ENCODE results near the gene LOXHD1.

Gene LOXHD1

GRCh38 chr18:46542545-46542944 lies 114.5 kb downstream of the LOXHD1 start:
- no peaks in the 10 kb centered on the region for H3K36me3 ChIP-seq (ENCODE audit: control insufficient read depth in 2 of 2, insufficient read depth in 1 of 2, low read length in 2 of 2)
- ChIA-PET POLR2A (no interaction called here), CTCF (interaction anchor here (0.9 kb wide), 1 partner anchor 261 kb away, joined by 3 read pairs; no protein-coding TSS in a partner anchor)
- H3K27ac ChIP-seq (ENCODE audit: extremely low read depth, low read depth, low read length): no peak overlapping the region
- TF ChIP-seq RBAK (tag by site-specific recombination; IDR thresholded peaks at IDR 0.05) (no peak), REST (tag by site-specific recombination; IDR thresholded peaks at IDR 0.05) (peak; percentile 91)
- H3K9me3 ChIP-seq (ENCODE audit: control insufficient read depth, insufficient read depth, low read depth, low read length): no peaks in the 10 kb centered on the region
- H3K4me3 ChIP-seq (ENCODE audit: low read depth, low read length): no peak overlapping the region
- no peaks in the 10 kb centered on the region for H3K4me1 ChIP-seq (ENCODE audit: control insufficient read depth, insufficient read depth, low read length)

- ChIA-PET POLR2A (no interaction called here), CTCF (interaction anchor here (1.2 kb wide), 1 partner anchor 116 kb away, joined by 3 read pairs; no protein-coding TSS in a partner anchor)
- no peak overlapping the region for H3K27ac ChIP-seq (ENCODE audit: extremely low read depth, low read depth, low read length)
- H3K36me3 ChIP-seq (ENCODE audit: control insufficient read depth in 2 of 2, insufficient read depth in 1 of 2, low read length in 2 of 2): no peaks in the 10 kb centered on the region
- no peaks in the 10 kb centered on the region for H3K9me3 ChIP-seq (ENCODE audit: control insufficient read depth, insufficient read depth, low read depth, low read length)
- TF ChIP-seq BCL11A (tag by site-specific recombination; IDR thresholded peaks at IDR 0.05; ENCODE audit: low read depth) (no peak), ZNF558 (tag by site-specific recombination; IDR thresholded peaks at IDR 0.05) (no peak), ZNF549 (tag by site-specific recombination; IDR thresholded peaks at IDR 0.05) (no peak), GLIS2 (tag by site-specific recombination; IDR thresholded peaks at IDR 0.05) (no peak), ZNF174 (tag by site-specific recombination; IDR thresholded peaks at IDR 0.05) (no peak), HIC1 (tag by site-specific recombination; IDR thresholded peaks at IDR 0.05) (no peak), ZNF16 (tag by site-specific recombination; IDR thresholded peaks at IDR 0.05; ENCODE audit: low read depth) (no peak), ZNF394 (tag by site-specific recombination; IDR thresholded peaks at IDR 0.05; ENCODE audit: borderline replicate concordance) (no peak), ZNF530 (tag by site-specific recombination; IDR thresholded peaks at IDR 0.05; ENCODE audit: low read depth) (no peak), WT1 (tag by site-specific recombination; IDR thresholded peaks at IDR 0.05) (no peak), ZFP41 (tag by site-specific recombination; IDR thresholded peaks at IDR 0.05; ENCODE audit: borderline replicate concordance) (no peak)
- no peak overlapping the region for H3K4me3 ChIP-seq (ENCODE audit: low read depth, low read length)
- H3K4me1 ChIP-seq (ENCODE audit: control insufficient read depth, insufficient read depth, low read length): no peaks in the 10 kb centered on the region
Measured at GRCh38 chr18:46541626-46542189, 115.3 kb downstream of the LOXHD1 start.

- CTCF ChIA-PET: no interaction called here
- no peak overlapping the region for H3K4me3 ChIP-seq (ENCODE audit: low read depth, low read length)
- TF ChIP-seq ZNF707 (tag by site-specific recombination; IDR thresholded peaks at IDR 0.05) (no peak), ZNF202 (tag by site-specific recombination; IDR thresholded peaks at IDR 0.05; ENCODE audit: borderline replicate concordance) (no peak), ZNF791 (tag by site-specific recombination; IDR thresholded peaks at IDR 0.05) (no peak), ZBTB49 (tag by site-specific recombination; IDR thresholded peaks at IDR 0.05; ENCODE audit: low read depth) (no peak), SCRT2 (tag by site-specific recombination; IDR thresholded peaks at IDR 0.05) (no peak), ZNF292 (tag by site-specific recombination; IDR thresholded peaks at IDR 0.05; ENCODE audit: borderline replicate concordance, low read depth) (no peak), ZNF433 (tag by site-specific recombination; IDR thresholded peaks at IDR 0.05; ENCODE audit: low read depth) (no peak)
- H3K27ac ChIP-seq (ENCODE audit: extremely low read depth, low read depth, low read length): no peak overlapping the region
- no peaks in the 10 kb centered on the region for H3K36me3 ChIP-seq (ENCODE audit: control insufficient read depth in 2 of 2, insufficient read depth in 1 of 2, low read length in 2 of 2)
- H3K9me3 ChIP-seq (ENCODE audit: control insufficient read depth, insufficient read depth, low read depth, low read length): no peaks in the 10 kb centered on the region
- POLR2A ChIA-PET: no interaction called here
- no peaks in the 10 kb centered on the region for H3K4me1 ChIP-seq (ENCODE audit: control insufficient read depth, insufficient read depth, low read length)
Measured at GRCh38 chr18:46538376-46538775, 118.6 kb downstream of the LOXHD1 start.

All from HEK293 (cell line).